ENCODE measurements around the gene OAT.

DNA sequence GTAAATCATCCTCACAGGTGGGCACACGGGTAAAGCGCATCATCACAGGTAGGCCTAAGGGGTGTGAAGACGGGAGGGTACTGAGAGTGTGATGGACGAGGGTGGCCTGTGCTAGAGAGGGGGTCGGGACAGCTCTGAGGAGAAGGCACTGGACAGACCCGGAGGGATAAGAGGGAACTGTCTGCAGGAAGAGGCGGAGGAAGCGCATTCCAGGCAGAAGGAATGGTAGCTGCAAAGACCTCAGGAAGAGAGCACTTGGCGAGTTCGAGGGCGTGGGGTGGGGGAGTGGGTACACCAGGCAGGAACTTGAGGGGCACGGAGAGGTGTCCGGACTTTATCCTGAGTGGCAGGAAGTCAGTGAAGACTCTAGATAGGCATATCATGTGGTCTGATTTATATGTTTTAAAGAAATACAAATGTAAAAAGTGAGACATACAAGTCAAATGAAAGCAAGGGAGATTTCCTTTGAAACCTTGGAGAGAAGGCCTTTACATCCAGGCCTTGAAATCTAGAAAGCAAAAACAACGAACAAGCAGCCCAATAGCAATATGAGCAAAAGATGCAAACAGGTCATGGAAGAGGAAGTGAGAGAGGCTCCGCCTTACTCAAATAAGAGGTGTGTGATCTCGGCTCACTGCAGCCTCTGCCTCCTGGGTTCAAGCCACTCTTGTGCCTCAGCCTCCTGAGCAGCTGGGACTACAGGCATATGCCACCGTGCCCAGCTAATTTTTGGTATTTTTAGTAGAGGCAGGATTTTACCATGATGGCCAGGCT lies 46.5 kb upstream of the OAT start:
- TF ChIP-seq, protein P1, sequence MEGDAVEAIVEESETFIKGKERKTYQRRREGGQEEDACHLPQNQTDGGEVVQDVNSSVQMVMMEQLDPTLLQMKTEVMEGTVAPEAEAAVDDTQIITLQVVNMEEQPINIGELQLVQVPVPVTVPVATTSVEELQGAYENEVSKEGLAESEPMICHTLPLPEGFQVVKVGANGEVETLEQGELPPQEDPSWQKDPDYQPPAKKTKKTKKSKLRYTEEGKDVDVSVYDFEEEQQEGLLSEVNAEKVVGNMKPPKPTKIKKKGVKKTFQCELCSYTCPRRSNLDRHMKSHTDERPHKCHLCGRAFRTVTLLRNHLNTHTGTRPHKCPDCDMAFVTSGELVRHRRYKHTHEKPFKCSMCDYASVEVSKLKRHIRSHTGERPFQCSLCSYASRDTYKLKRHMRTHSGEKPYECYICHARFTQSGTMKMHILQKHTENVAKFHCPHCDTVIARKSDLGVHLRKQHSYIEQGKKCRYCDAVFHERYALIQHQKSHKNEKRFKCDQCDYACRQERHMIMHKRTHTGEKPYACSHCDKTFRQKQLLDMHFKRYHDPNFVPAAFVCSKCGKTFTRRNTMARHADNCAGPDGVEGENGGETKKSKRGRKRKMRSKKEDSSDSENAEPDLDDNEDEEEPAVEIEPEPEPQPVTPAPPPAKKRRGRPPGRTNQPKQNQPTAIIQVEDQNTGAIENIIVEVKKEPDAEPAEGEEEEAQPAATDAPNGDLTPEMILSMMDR (IDR thresholded peaks at IDR 0.05; ENCODE audit: low read depth, low read length, missing input control) = no peak
- TF ChIP-seq, protein P2, sequence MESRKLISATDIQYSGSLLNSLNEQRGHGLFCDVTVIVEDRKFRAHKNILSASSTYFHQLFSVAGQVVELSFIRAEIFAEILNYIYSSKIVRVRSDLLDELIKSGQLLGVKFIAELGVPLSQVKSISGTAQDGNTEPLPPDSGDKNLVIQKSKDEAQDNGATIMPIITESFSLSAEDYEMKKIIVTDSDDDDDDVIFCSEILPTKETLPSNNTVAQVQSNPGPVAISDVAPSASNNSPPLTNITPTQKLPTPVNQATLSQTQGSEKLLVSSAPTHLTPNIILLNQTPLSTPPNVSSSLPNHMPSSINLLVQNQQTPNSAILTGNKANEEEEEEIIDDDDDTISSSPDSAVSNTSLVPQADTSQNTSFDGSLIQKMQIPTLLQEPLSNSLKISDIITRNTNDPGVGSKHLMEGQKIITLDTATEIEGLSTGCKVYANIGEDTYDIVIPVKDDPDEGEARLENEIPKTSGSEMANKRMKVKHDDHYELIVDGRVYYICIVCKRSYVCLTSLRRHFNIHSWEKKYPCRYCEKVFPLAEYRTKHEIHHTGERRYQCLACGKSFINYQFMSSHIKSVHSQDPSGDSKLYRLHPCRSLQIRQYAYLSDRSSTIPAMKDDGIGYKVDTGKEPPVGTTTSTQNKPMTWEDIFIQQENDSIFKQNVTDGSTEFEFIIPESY (IDR thresholded peaks at IDR 0.05) = no peak
- no peak for TF ChIP-seq TAF1 (conservative IDR thresholded peaks at IDR 0.05)
- TF ChIP-seq, protein P3, sequence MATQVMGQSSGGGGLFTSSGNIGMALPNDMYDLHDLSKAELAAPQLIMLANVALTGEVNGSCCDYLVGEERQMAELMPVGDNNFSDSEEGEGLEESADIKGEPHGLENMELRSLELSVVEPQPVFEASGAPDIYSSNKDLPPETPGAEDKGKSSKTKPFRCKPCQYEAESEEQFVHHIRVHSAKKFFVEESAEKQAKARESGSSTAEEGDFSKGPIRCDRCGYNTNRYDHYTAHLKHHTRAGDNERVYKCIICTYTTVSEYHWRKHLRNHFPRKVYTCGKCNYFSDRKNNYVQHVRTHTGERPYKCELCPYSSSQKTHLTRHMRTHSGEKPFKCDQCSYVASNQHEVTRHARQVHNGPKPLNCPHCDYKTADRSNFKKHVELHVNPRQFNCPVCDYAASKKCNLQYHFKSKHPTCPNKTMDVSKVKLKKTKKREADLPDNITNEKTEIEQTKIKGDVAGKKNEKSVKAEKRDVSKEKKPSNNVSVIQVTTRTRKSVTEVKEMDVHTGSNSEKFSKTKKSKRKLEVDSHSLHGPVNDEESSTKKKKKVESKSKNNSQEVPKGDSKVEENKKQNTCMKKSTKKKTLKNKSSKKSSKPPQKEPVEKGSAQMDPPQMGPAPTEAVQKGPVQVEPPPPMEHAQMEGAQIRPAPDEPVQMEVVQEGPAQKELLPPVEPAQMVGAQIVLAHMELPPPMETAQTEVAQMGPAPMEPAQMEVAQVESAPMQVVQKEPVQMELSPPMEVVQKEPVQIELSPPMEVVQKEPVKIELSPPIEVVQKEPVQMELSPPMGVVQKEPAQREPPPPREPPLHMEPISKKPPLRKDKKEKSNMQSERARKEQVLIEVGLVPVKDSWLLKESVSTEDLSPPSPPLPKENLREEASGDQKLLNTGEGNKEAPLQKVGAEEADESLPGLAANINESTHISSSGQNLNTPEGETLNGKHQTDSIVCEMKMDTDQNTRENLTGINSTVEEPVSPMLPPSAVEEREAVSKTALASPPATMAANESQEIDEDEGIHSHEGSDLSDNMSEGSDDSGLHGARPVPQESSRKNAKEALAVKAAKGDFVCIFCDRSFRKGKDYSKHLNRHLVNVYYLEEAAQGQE (IDR thresholded peaks at IDR 0.05) = no peak
- no peak for TF ChIP-seq EGR1 (IDR thresholded peaks at IDR 0.05; ENCODE audit: low read depth in 2 of 2)
- TF ChIP-seq GABPA (IDR thresholded peaks at IDR 0.05 in 1 of 2, conservative IDR thresholded peaks at IDR 0.05 in 1 of 2) = no peak
- TF ChIP-seq, protein P4, sequence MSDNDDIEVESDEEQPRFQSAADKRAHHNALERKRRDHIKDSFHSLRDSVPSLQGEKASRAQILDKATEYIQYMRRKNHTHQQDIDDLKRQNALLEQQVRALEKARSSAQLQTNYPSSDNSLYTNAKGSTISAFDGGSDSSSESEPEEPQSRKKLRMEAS (IDR thresholded peaks at IDR 0.05) = no peak
